SK-N-SH treated with all-trans-retinoic acid at 6 μM for 48 hours (cell line): ENCODE results near the gene PTPRD.

Experiments
- BACH2 ChIP-seq: fragments of 250-450 bp; sonication (Bioruptor Pico); IDR thresholded peaks from 2 replicates; pipeline ENCODE4 v1.9.0; 2021; ENCODE audit warnings: mild to moderate bottlenecking, borderline replicate concordance
- CREB5 ChIP-seq: fragments of 250-450 bp; sonication (Bioruptor Pico); IDR thresholded peaks from 2 replicates; pipeline ENCODE4 v1.5.1; 2020; ENCODE audit warnings: low read depth, mild to moderate bottlenecking, moderate library complexity
- ESRRG ChIP-seq: fragments of 250-450 bp; sonication (Bioruptor Pico); IDR thresholded peaks from 2 replicates; pipeline ENCODE4 v1.6.1; 2021; ENCODE audit warnings: mild to moderate bottlenecking
- GLIS3 ChIP-seq: fragments of 250-450 bp; sonication (Bioruptor Pico); IDR thresholded peaks from 2 replicates; pipeline ENCODE4 v1.5.0; 2020; ENCODE audit warnings: mild to moderate bottlenecking, moderate library complexity
- ISL1 ChIP-seq: fragments of 250-450 bp; sonication (Bioruptor Pico); IDR thresholded peaks from 2 replicates; pipeline ENCODE4 v2.1.2; 2022; ENCODE audit warnings: mild to moderate bottlenecking, moderate library complexity
- PATZ1 ChIP-seq: fragments of 250-450 bp; sonication (Bioruptor Pico); IDR thresholded peaks from 2 replicates; pipeline ENCODE4 v1.8.0; 2020; ENCODE audit warnings: mild to moderate bottlenecking, moderate library complexity, borderline replicate concordance
- RARB ChIP-seq: fragments of 250-450 bp; sonication (Bioruptor Pico); IDR thresholded peaks from 2 replicates; pipeline ENCODE4 v1.8.0; 2021; ENCODE audit warnings: mild to moderate bottlenecking, moderate library complexity
- TSHZ2 ChIP-seq: fragments of 250-450 bp; sonication (Bioruptor Pico); IDR thresholded peaks from 2 replicates; pipeline ENCODE4 v1.5.0; 2020; ENCODE audit warnings: mild to moderate bottlenecking, moderate library complexity
- ZC3H10 ChIP-seq: fragments of 250-450 bp; sonication (Bioruptor Pico); IDR thresholded peaks from 2 replicates; pipeline ENCODE4 v1.5.1; 2021; ENCODE audit warnings: mild to moderate bottlenecking, moderate library complexity
- ZFP3 ChIP-seq: fragments of 250-450 bp; sonication (Bioruptor Pico); IDR thresholded peaks from 2 replicates; pipeline ENCODE4 v1.5.0; 2020; ENCODE audit warnings: mild to moderate bottlenecking, moderate library complexity
- ZFP30 ChIP-seq: fragments of 450-650 bp; formaldehyde crosslinking; IDR thresholded peaks from 2 replicates; pipeline ENCODE4 v1.5.0; 2022; ENCODE audit warnings: mild to moderate bottlenecking, moderate library complexity

- no peak for TF ChIP-seq BACH2
- no peak for TF ChIP-seq RARB (CRISPR knock-in tag)
- TF ChIP-seq ZFP30 (CRISPR knock-in tag): no peak
- no peak for TF ChIP-seq TSHZ2 (CRISPR knock-in tag)
- TF ChIP-seq ZC3H10: no peak
- TF ChIP-seq PATZ1 (CRISPR knock-in tag): no peak
- no peak for TF ChIP-seq ISL1 (CRISPR knock-in tag)
- TF ChIP-seq CREB5: no peak
- no peak for TF ChIP-seq ZFP3 (CRISPR knock-in tag)
- no peak for TF ChIP-seq ESRRG (CRISPR knock-in tag)
- no peak for TF ChIP-seq GLIS3
Measured at GRCh38 chr9:8622871-8623270, 1989.9 kb downstream of the PTPRD start.
